H9 (cell line): ENCODE measurements around the gene H2BK1. TPM values are rescaled to one million over a fixed set of nuclear protein-coding genes. Genes with fewer than 3 reads are reported as not detected.

Experiments used
- DNase-seq: peaks from one replicate; pipeline ENCODE4 v3.0.0-alpha.2; 2017
- H2AFZ ChIP-seq: one replicate; pipeline ENCODE4 v1.6.1; 2013; ENCODE audit warnings: mild to moderate bottlenecking, low read length, control low read depth, moderate library complexity
- H2AK5ac ChIP-seq: 2 replicates; pipeline ENCODE4 v1.6.1; 2013; ENCODE audit warnings: low read length, control low read depth, mixed read lengths; ENCODE audit not compliant: insufficient read length
- H2BK120ac ChIP-seq: one replicate; pipeline ENCODE4 v1.6.1; 2013; ENCODE audit warnings: low read depth, mild to moderate bottlenecking, low read length, control low read depth, inconsistent platforms; ENCODE audit not compliant: poor library complexity, severe bottlenecking
- H2BK12ac ChIP-seq: 2 replicates; pipeline ENCODE4 v1.6.1; 2013; ENCODE audit warnings: low read length, control low read depth, mixed read lengths, low read depth; ENCODE audit not compliant: insufficient read length
- H2BK15ac ChIP-seq: 2 replicates; pipeline ENCODE4 v1.6.1; 2013; ENCODE audit warnings: low read depth, low read length, control low read depth
- H2BK20ac ChIP-seq: one replicate; pipeline ENCODE4 v1.6.1; 2013; ENCODE audit warnings: low read depth, mild to moderate bottlenecking, low read length, control low read depth, inconsistent platforms; ENCODE audit not compliant: poor library complexity, severe bottlenecking
- H2BK5ac ChIP-seq: 2 replicates; pipeline ENCODE4 v1.6.1; 2013; ENCODE audit warnings: low read length, control low read depth, mixed read lengths; ENCODE audit not compliant: insufficient read length
- H3K14ac ChIP-seq: 2 replicates; pipeline ENCODE4 v1.6.1; 2013; ENCODE audit warnings: low read length, control low read depth; ENCODE audit not compliant: insufficient read depth
- H3K18ac ChIP-seq: 2 replicates; pipeline ENCODE4 v1.6.1; 2013; ENCODE audit warnings: low read depth, mild to moderate bottlenecking, mixed read lengths, low read length, control low read depth; ENCODE audit not compliant: insufficient read length
- H3K23ac ChIP-seq: 2 replicates; pipeline ENCODE4 v1.6.1; 2013; ENCODE audit warnings: low read length, control low read depth, mixed read lengths, low read depth; ENCODE audit not compliant: insufficient read length
- H3K23me2 ChIP-seq: 2 replicates; pipeline ENCODE4 v1.6.1; 2013; ENCODE audit warnings: low read depth, mild to moderate bottlenecking, mixed read lengths, low read length, control low read depth; ENCODE audit not compliant: insufficient read length, poor library complexity, severe bottlenecking
- H3K27ac ChIP-seq: 2 replicates; pipeline ENCODE4 v1.5.1; 2013; ENCODE audit warnings: low read length, control low read depth, mixed read lengths, low read depth; ENCODE audit not compliant: insufficient read length
- H3K27me3 ChIP-seq: 2 replicates; pipeline ENCODE4 v1.6.1; 2013; ENCODE audit warnings: low read length, control low read depth, inconsistent platforms; ENCODE audit not compliant: insufficient read depth
- H3K4ac ChIP-seq: 2 replicates; pipeline ENCODE4 v1.6.1; 2013; ENCODE audit warnings: low read depth, mild to moderate bottlenecking, control low read depth, inconsistent platforms, low read length, moderate library complexity
- H3K4me1 ChIP-seq: 2 replicates; pipeline ENCODE4 v1.6.1; 2013; ENCODE audit warnings: low read length, control low read depth, inconsistent platforms; ENCODE audit not compliant: insufficient read depth
- H3K4me2 ChIP-seq: 2 replicates; pipeline ENCODE4 v1.6.1; 2013; ENCODE audit warnings: low read length, control low read depth, mixed read lengths; ENCODE audit not compliant: insufficient read length, insufficient read depth
- H3K56ac ChIP-seq: 2 replicates; pipeline ENCODE4 v1.6.1; 2013; ENCODE audit warnings: low read depth, mild to moderate bottlenecking, mixed read lengths, low read length, control low read depth; ENCODE audit not compliant: insufficient read length
- H3K79me1 ChIP-seq: 2 replicates; pipeline ENCODE4 v1.6.1; 2013; ENCODE audit warnings: low read depth, mild to moderate bottlenecking, moderate library complexity, low read length, control low read depth, inconsistent platforms; ENCODE audit not compliant: insufficient read depth, poor library complexity, severe bottlenecking
- H3K79me2 ChIP-seq: 2 replicates; pipeline ENCODE4 v1.6.1; 2013; ENCODE audit warnings: low read length, control low read depth, inconsistent platforms; ENCODE audit not compliant: insufficient read depth
- H3K9ac ChIP-seq: 2 replicates; pipeline ENCODE4 v1.6.1; 2013; ENCODE audit warnings: low read length, control low read depth, mixed read lengths; ENCODE audit not compliant: insufficient read length; ENCODE audit errors: extremely low read depth
- H3K9me3 ChIP-seq: one replicate; pipeline ENCODE4 v1.6.1; 2013; ENCODE audit warnings: low read depth, low read length, inconsistent platforms; ENCODE audit not compliant: control insufficient read depth
- H3T11ph ChIP-seq: one replicate; pipeline ENCODE4 v1.6.1; 2013; ENCODE audit warnings: mild to moderate bottlenecking, low read length, control low read depth, inconsistent platforms
- H4K20me1 ChIP-seq: one replicate; pipeline ENCODE4 v1.6.1; 2013; ENCODE audit not compliant: control insufficient read depth, insufficient read length, insufficient read depth
- H4K5ac ChIP-seq: 2 replicates; pipeline ENCODE4 v1.6.1; 2013; ENCODE audit warnings: low read depth, mild to moderate bottlenecking, mixed read lengths, low read length, control low read depth; ENCODE audit not compliant: insufficient read length
- H4K8ac ChIP-seq: replicated peaks from 2 replicates; pipeline ENCODE4 v1.6.1; 2013; ENCODE audit warnings: low read length, control low read depth, mixed read lengths, low read depth; ENCODE audit not compliant: insufficient read length
- H4K91ac ChIP-seq: 2 replicates; pipeline ENCODE4 v1.6.1; 2013; ENCODE audit warnings: low read depth, mild to moderate bottlenecking, moderate library complexity, mixed read lengths, low read length, control low read depth; ENCODE audit not compliant: insufficient read length
- H3K27ac Mint-ChIP-seq, 3 experiments: 2 replicates in 2 of 3; 3 replicates in 1 of 3; pipeline ENCODE4 v1.8.0; 2020 to 2021; ENCODE audit warnings: mixed read lengths in 3 of 3, mild to moderate bottlenecking in 1 of 3, moderate library complexity in 1 of 3
- H3K27me3 Mint-ChIP-seq: 2 replicates; pipeline ENCODE4 v1.8.0; 2021; ENCODE audit warnings: low read depth, mild to moderate bottlenecking, moderate library complexity, mixed read lengths
- H3K36me3 Mint-ChIP-seq, 3 experiments: 2 replicates in 2 of 3; 3 replicates in 1 of 3; pipeline ENCODE4 v1.8.0; 2020 to 2021; ENCODE audit warnings: low read depth in 3 of 3, mixed read lengths in 3 of 3; ENCODE audit not compliant: insufficient read depth in 1 of 3
- H3K4me1 Mint-ChIP-seq, 2 experiments: 2 replicates each; pipeline ENCODE4 v1.8.0; 2020; ENCODE audit warnings: mixed read lengths in 2 of 2
- H3K4me3 Mint-ChIP-seq, 2 experiments: 2 replicates in 1 of 2; 3 replicates in 1 of 2; pipeline ENCODE4 v1.8.0; 2020 to 2021; ENCODE audit warnings: mild to moderate bottlenecking in 2 of 2, mixed read lengths in 2 of 2, moderate library complexity in 1 of 2
- H3K9me3 Mint-ChIP-seq, 2 experiments: 2 replicates in 1 of 2; 3 replicates in 1 of 2; pipeline ENCODE4 v1.8.0; 2020; ENCODE audit warnings: mild to moderate bottlenecking in 2 of 2, mixed read lengths in 2 of 2, moderate library complexity in 1 of 2
- WGBS: extraction: QIAGEN DNeasy Blood & Tissue Kit; methylation state at CpG from one replicate; pipeline ENCODE4 v1.1.7; 2013; ENCODE audit warnings: missing lambda C conversion rate, low lambda C conversion rate, mixed read lengths; ENCODE audit not compliant: insufficient read length; ENCODE audit errors: extremely low coverage; 5-methylcytosine and 5-hydroxymethylcytosine counted together
- total RNA-seq: library from RNA; stranded (reverse); gene quantifications from 2 replicates; pipeline ENCODE4 v1.2.1, GENCODE V29; 2021
- TF ChIP-seq, protein P1 (sequence below): fragments of 200-600 bp; sonication (generic); conservative IDR thresholded peaks from 3 replicates; pipeline ENCODE4 v1.8.0; 2021; ENCODE audit warnings: antibody characterized with exemption, mild to moderate bottlenecking

Gene H2BK1
- total RNA-seq, 1 experiment from 2014 or later = not detected

DNA sequence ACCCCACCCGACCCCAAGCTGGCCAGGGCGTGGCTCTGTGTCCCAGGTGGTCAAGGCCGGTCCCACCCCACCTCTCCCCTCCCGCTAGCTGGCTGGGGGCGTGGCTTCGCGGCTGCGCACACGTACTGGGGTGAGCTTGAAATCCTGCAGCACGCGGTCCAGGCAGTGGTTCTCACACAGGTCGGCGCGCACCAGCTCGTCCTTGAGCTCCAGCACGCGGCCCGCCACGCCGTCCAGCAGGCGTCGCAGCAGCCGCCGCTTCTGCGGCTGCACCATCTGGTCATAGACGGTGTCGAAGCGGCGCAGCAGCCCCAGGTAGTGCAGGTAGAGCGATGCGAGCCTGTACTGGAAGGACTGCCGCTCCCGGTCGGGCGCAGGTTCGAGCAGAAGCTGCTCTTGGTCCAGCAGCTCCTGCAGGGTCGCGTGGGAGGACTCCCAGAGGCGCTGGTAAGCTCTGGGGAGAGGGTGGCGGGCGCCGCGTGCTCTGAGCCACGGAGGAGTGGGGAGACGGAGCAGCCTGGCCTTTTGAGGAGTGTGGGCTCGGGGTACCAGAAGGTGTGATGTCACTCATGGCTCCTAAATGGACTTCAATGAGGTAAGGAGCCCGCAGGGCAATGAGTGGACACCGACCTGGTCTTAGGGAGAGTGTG lies 5.8 kb downstream of the H2BK1 start:
- no peaks in the 10 kb centered on the region for H3K23me2 ChIP-seq
- no peak overlapping the region for H2AFZ ChIP-seq
- H3K9me3 ChIP-seq = no peaks in the 10 kb centered on the region
- no peak overlapping the region for H4K8ac ChIP-seq
- Mint-ChIP-seq H3K9me3 (no peaks in the 10 kb centered on the region), H3K36me3 (no peaks in the 10 kb centered on the region; a peak in 1 of 7 replicates), H3K27ac (no peak overlapping the region), H3K4me1 (peaks cover under 1 to 2% of the 10 kb centered on the region in 2 experiments), H3K4me3 (no peak overlapping the region), H3K27me3 (peaks cover 51% of the 10 kb centered on the region)
- H3K23ac ChIP-seq = no peak overlapping the region
- H4K5ac ChIP-seq = no peak overlapping the region
- no peak overlapping the region for H3T11ph ChIP-seq
- H3K14ac ChIP-seq = no peak overlapping the region; the same call in 1 of the 2 replicates
- H2AK5ac ChIP-seq = no peak overlapping the region
- no peak overlapping the region for H2BK15ac ChIP-seq
- no peak overlapping the region for H4K91ac ChIP-seq
- no peaks in the 10 kb centered on the region for H3K79me1 ChIP-seq
- no peaks in the 10 kb centered on the region; the same call in 1 of the 2 replicates for H3K4me1 ChIP-seq
- H2BK120ac ChIP-seq = no peak overlapping the region
- no peaks in the 10 kb centered on the region for H3K27me3 ChIP-seq
- no CpG with 5 or more reads among the region's 48 CpGs for WGBS
- no peak overlapping the region for H3K18ac ChIP-seq
- no peak overlapping the region for H3K9ac ChIP-seq
- TF ChIP-seq, protein P1, sequence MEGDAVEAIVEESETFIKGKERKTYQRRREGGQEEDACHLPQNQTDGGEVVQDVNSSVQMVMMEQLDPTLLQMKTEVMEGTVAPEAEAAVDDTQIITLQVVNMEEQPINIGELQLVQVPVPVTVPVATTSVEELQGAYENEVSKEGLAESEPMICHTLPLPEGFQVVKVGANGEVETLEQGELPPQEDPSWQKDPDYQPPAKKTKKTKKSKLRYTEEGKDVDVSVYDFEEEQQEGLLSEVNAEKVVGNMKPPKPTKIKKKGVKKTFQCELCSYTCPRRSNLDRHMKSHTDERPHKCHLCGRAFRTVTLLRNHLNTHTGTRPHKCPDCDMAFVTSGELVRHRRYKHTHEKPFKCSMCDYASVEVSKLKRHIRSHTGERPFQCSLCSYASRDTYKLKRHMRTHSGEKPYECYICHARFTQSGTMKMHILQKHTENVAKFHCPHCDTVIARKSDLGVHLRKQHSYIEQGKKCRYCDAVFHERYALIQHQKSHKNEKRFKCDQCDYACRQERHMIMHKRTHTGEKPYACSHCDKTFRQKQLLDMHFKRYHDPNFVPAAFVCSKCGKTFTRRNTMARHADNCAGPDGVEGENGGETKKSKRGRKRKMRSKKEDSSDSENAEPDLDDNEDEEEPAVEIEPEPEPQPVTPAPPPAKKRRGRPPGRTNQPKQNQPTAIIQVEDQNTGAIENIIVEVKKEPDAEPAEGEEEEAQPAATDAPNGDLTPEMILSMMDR = no peak
- no peak for DNase-seq
- peaks cover 3% of the 10 kb centered on the region for H4K20me1 ChIP-seq
- no peak overlapping the region for H3K56ac ChIP-seq
- H3K79me2 ChIP-seq = no peaks in the 10 kb centered on the region
- H2BK12ac ChIP-seq = no peak overlapping the region
- no peak overlapping the region for H2BK5ac ChIP-seq
- no peak overlapping the region for H2BK20ac ChIP-seq
- H3K4ac ChIP-seq = no peak overlapping the region
- no peak overlapping the region for H3K4me2 ChIP-seq
- no peak overlapping the region for H3K27ac ChIP-seq
